Measurements from ENCODE around the gene TBC1D2B. TPM values are rescaled to one million over a fixed set of nuclear protein-coding genes. Genes with fewer than 3 reads are reported as not detected.
A peak's percentile ranks its signal among the peaks of the same experiment; 100 is the strongest.

Gene TBC1D2B
- total RNA-seq, 1 donor from 2014 or later, result 62.3 TPM

GRCh38 chr15:78050826-78051225 is 26.7 kb downstream of the TBC1D2B start:
- Mint-ChIP-seq H3K9me3 (no peaks in the 10 kb centered on the region), H3K4me3 (peak overlapping the region; percentile 79), H3K4me1 (peaks cover 90% of the 10 kb centered on the region), H3K27me3 (no peaks in the 10 kb centered on the region), H3K36me3 (ENCODE audit: low read depth) (peaks cover 27% of the 10 kb centered on the region), H3K27ac (peak overlapping the region; percentile 98)
- DNase-seq, result peak; percentile 68
- intact Hi-C loops (cut with micrococcal nuclease), result loop anchor here (1.0 kb wide), 2 partner anchors 8 to 17 kb away; no protein-coding TSS in a partner anchor

DNA sequence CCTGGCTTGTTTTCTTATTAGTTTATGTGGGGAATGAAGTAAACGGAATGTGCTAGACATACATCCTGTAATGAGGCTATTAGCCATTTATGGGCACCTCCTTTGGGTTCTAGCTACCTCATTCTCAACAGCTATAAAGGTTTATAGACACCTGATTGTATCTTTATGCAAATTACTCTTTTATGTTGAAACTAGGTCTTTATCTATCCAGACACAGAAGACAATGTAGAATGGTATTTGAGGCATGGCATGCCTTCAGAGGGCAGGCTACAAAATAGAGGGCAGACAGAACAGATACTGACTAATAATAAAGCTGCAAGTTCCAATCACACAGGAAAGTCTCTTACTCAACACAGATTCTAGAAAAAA is 27.1 kb downstream of the TBC1D2B start:
- DNase-seq, result no peak
- H3K27me3 Mint-ChIP-seq, result no peaks in the 10 kb centered on the region
- peaks cover 24% of the 10 kb centered on the region for H3K36me3 Mint-ChIP-seq (ENCODE audit: low read depth)
- H3K27ac Mint-ChIP-seq, result peak overlapping the region; percentile 98
- intact Hi-C loops (cut with micrococcal nuclease), result loop anchor here (1.0 kb wide), 2 partner anchors 9 to 18 kb away; no protein-coding TSS in a partner anchor
- peaks cover 87% of the 10 kb centered on the region for H3K4me1 Mint-ChIP-seq
- H3K9me3 Mint-ChIP-seq, result no peaks in the 10 kb centered on the region
- peak overlapping the region; percentile 79 for H3K4me3 Mint-ChIP-seq

GRCh38 chr15:78049691-78050440 is 27.6 kb downstream of the TBC1D2B start:
- Mint-ChIP-seq H3K27me3 (no peaks in the 10 kb centered on the region), H3K4me3 (peak overlapping the region; percentile 79), H3K9me3 (no peaks in the 10 kb centered on the region), H3K4me1 (peaks cover 86% of the 10 kb centered on the region), H3K27ac (peak overlapping the region; percentile 98), H3K36me3 (ENCODE audit: low read depth) (peaks cover 23% of the 10 kb centered on the region)
- intact Hi-C loops (cut with micrococcal nuclease), result loop anchor here (1.0 to 5.0 kb wide), 4 partner anchors 9 to 57 kb away; no protein-coding TSS in a partner anchor
- peak; percentile 89 for DNase-seq

DNA sequence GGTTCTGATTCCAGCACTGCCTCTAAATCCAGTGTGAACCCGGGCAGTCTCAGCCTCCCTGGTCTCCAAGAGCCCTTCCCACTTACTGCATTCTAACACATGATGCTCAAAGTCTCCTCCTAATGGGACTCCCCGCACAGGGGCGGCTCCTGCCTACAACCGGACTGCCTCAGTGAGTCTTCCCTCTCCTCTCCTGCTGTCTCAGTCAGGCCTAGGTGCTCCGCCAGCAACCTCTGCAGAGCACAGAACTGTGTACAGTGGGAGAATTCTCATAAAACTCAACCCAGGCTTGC is 28.9 kb downstream of the TBC1D2B start:
- Mint-ChIP-seq H3K27ac (peak overlapping the region; percentile 98), H3K4me3 (peak overlapping the region; percentile 74), H3K4me1 (peaks cover 90% of the 10 kb centered on the region), H3K9me3 (no peaks in the 10 kb centered on the region), H3K36me3 (ENCODE audit: low read depth) (peaks cover 27% of the 10 kb centered on the region), H3K27me3 (no peaks in the 10 kb centered on the region)
- DNase-seq, result peak; percentile 67
- intact Hi-C loops (cut with micrococcal nuclease), result loop anchor here (5.0 kb wide), 1 partner anchor 59 kb away; no protein-coding TSS in a partner anchor

DNA sequence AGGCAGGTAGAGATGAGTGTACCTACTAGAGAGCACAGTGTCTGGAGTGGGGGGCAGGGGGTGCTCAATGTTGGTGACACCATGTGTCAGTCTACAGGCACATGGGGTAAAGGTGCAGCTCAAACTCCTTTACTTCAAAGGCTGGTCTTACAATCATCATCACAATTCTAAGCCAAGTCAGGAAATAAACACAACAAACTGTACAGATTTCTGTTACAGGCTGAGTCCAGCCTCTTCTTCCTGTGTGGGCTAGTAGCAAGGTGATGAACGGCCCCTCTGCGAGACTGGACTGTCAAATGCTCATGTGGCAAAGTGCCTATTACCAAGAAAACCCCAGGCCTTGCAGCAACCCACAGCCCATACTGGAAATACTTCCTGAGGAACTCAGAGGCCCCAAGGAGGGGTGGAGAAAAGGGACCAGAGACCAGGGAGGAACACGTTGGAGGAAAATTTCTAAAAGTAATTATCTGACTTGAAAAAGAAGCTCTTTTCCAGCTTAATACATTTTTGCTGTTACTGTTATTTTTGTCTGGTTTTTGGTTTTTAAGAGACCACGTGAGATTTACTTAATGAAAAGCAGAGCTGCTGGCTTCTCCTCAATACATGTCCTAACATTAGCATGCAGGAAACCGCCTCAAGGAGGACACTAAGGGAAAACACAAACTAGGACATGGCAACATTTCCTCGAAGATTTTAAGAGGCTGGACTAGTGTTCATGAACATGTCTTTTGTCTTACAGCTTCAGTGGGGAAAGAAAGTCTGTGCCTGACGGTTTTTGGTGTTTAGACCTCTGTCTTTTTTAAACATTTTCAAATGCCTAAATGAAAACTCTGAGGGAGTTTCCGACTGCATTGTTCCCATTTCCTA is 29.5 kb downstream of the TBC1D2B start:
- Mint-ChIP-seq H3K9me3 (no peaks in the 10 kb centered on the region), H3K27ac (peak overlapping the region; percentile 98), H3K36me3 (ENCODE audit: low read depth) (peaks cover 28% of the 10 kb centered on the region), H3K4me1 (peaks cover 89% of the 10 kb centered on the region), H3K4me3 (peak overlapping the region; percentile 74), H3K27me3 (no peaks in the 10 kb centered on the region)
- peak; percentile 76 for DNase-seq
- intact Hi-C loops (cut with micrococcal nuclease), result loop anchor here (5.0 kb wide), 1 partner anchor 59 kb away; no protein-coding TSS in a partner anchor

DNA sequence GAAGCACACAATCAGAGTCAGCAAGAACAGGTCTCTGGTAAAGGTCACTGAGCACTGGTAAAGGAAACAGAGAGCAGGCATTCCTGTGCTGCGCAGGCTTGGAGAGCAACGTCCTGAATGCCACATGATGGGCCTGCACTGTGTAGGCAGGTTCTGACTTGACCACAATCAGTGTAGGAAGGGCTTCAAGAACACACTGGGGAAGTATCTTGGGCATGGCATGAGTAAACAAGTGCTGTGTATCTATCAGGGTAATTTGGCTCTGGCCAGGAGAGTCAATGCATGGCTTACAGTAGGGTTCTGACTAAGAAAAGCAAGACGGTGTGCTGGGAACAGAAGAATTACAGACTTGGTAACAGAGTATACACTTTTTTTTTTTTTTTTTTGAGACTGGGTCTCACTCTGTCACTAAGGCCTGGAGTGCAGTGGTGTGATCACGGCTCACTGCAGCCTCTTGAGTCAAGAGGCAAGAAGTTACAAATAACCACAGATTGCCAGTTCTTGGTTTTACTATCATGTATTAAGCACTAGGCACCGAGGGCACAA is 30.6 kb downstream of the TBC1D2B start:
- no peaks in the 10 kb centered on the region for H3K9me3 Mint-ChIP-seq

GRCh38 chr15:78045189-78045588 is 32.3 kb downstream of the TBC1D2B start:
- intact Hi-C loops (cut with micrococcal nuclease), result loop anchor here (5.0 kb wide), 1 partner anchor 62 kb away; no protein-coding TSS in a partner anchor
- H3K27me3 Mint-ChIP-seq, result no peaks in the 10 kb centered on the region
- H3K36me3 Mint-ChIP-seq (ENCODE audit: low read depth), result peaks cover 34% of the 10 kb centered on the region
- peak overlapping the region; percentile 2 for H3K4me3 Mint-ChIP-seq
- H3K9me3 Mint-ChIP-seq, result no peaks in the 10 kb centered on the region
- H3K4me1 Mint-ChIP-seq, result peaks cover 83% of the 10 kb centered on the region
- DNase-seq, result no peak
- H3K27ac Mint-ChIP-seq, result peak overlapping the region; percentile 87

More for the DNA sequence above, 30.6 kb downstream of the TBC1D2B start:
- Mint-ChIP-seq H3K4me3 (peak overlapping the region; percentile 74), H3K36me3 (ENCODE audit: low read depth) (peaks cover 32% of the 10 kb centered on the region), H3K27ac (peak overlapping the region; percentile 98), H3K27me3 (no peaks in the 10 kb centered on the region), H3K4me1 (peaks cover 89% of the 10 kb centered on the region)
- intact Hi-C loops (cut with micrococcal nuclease), result loop anchor here (5.0 kb wide), 1 partner anchor 60 kb away; no protein-coding TSS in a partner anchor
- DNase-seq, result peak; percentile 71

GRCh38 chr15:78044407-78045155 is 32.9 kb downstream of the TBC1D2B start:
- peak; percentile 71 for DNase-seq
- H3K9me3 Mint-ChIP-seq, result no peaks in the 10 kb centered on the region
- peak overlapping the region; percentile 89 for H3K27ac Mint-ChIP-seq
- intact Hi-C loops (cut with micrococcal nuclease), result loop anchor here (5.0 kb wide), 1 partner anchor 63 kb away; no protein-coding TSS in a partner anchor
- peaks cover 83% of the 10 kb centered on the region for H3K4me1 Mint-ChIP-seq
- H3K27me3 Mint-ChIP-seq, result no peaks in the 10 kb centered on the region
- H3K4me3 Mint-ChIP-seq, result peak overlapping the region; percentile 43
- H3K36me3 Mint-ChIP-seq (ENCODE audit: low read depth), result peaks cover 40% of the 10 kb centered on the region

DNA sequence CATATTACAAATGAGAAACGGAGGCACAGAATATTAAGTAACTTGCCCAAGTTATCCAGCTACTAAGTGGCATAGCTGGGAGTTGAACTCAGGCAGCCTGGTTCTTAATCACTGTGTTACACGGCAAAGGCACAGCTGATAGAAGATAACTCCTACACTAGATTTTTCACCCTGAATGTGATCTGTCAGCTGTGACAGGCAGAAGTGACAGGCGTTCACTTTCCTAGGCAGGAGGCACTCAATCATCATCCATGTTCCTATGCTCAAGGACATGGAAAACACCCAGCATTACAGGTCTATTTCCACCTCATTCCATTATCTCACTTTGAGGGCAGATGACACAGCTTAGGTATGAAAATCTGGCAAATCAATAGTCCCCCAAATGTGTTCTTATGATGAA is 35.6 kb downstream of the TBC1D2B start:
- H3K27me3 Mint-ChIP-seq, result no peaks in the 10 kb centered on the region
- no peak overlapping the region for H3K4me3 Mint-ChIP-seq
- no peak overlapping the region for H3K27ac Mint-ChIP-seq
- peaks cover 48% of the 10 kb centered on the region for H3K36me3 Mint-ChIP-seq (ENCODE audit: low read depth)
- intact Hi-C loops (cut with micrococcal nuclease), result no loop called here
- no peak for DNase-seq
- peaks cover 82% of the 10 kb centered on the region for H3K4me1 Mint-ChIP-seq
- no peaks in the 10 kb centered on the region for H3K9me3 Mint-ChIP-seq

GRCh38 chr15:78040653-78041244 is 36.8 kb downstream of the TBC1D2B start:
- Mint-ChIP-seq H3K27ac (peak overlapping the region; percentile 48), H3K4me1 (peaks cover 82% of the 10 kb centered on the region), H3K27me3 (no peaks in the 10 kb centered on the region), H3K4me3 (no peak overlapping the region), H3K36me3 (ENCODE audit: low read depth) (peaks cover 49% of the 10 kb centered on the region), H3K9me3 (no peaks in the 10 kb centered on the region)
- intact Hi-C loops (cut with micrococcal nuclease), result no loop called here
- DNase-seq, result no peak

GRCh38 chr15:78038585-78039247 is 38.8 kb downstream of the TBC1D2B start:
- intact Hi-C loops (cut with micrococcal nuclease), result no loop called here
- peaks cover 45% of the 10 kb centered on the region for H3K36me3 Mint-ChIP-seq (ENCODE audit: low read depth)
- DNase-seq, result no peak
- H3K9me3 Mint-ChIP-seq, result no peaks in the 10 kb centered on the region
- peak overlapping the region; percentile 48 for H3K27ac Mint-ChIP-seq
- no peaks in the 10 kb centered on the region for H3K27me3 Mint-ChIP-seq
- peaks cover 85% of the 10 kb centered on the region for H3K4me1 Mint-ChIP-seq
- H3K4me3 Mint-ChIP-seq, result peak overlapping the region; percentile 19

DNA sequence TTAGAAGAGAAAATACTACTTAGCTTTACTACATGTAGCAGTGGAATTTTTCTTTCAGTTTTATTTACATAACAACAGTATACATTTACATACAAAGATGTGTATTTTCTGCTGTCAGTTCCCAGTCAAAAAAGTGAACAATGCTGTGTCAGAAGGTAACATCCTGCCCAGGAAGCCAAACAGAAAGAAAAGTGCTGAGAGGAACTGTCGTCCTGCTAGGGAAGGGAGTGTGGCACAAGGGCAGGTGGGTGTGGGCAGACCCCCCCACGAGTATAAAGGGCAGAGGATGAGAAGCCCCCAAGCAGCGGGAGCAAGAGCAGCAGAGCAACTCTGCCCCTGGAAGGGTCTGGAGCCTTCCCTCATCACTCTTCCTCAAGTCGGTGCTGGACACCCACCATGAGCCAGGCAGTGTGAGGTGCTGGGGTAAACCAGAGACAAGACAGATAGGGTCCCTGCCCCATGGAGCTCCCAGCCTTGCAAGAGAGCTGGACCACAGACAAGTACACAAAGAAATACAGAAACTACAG is 39.7 kb downstream of the TBC1D2B start:
- Mint-ChIP-seq H3K27ac (peak overlapping the region; percentile 90), H3K27me3 (no peaks in the 10 kb centered on the region), H3K4me1 (peaks cover 86% of the 10 kb centered on the region), H3K9me3 (no peaks in the 10 kb centered on the region), H3K36me3 (ENCODE audit: low read depth) (peaks cover 38% of the 10 kb centered on the region), H3K4me3 (peak overlapping the region; percentile 71)
- intact Hi-C loops (cut with micrococcal nuclease), result no loop called here
- peak; percentile 72 for DNase-seq

Measured in activated CD4-positive, alpha-beta T cell treated with anti-CD3 and anti-CD28 coated beads, Interleukin-2, amount 10 ng/mL, durations not matched to agents 24 days and 14 days (primary cell).